ENCODE measurements around the gene C5orf34. TPM values are rescaled to one million over a fixed set of nuclear protein-coding genes. Genes with fewer than 3 reads are reported as not detected.

C5orf34 gene
- total RNA-seq (2012; rRNA removed), result 6.1 and 7.2 TPM in 2 replicates
- polyA plus RNA-seq (2012; rRNA removed), result 3.3 TPM in 2 replicates
- 0.22 and 0.37 TPM in 2 replicates for polyA plus RNA-seq (2012; cell fraction: cytosol; rRNA removed)
- polyA plus RNA-seq (2012; cell fraction: nucleus; rRNA removed; ENCODE audit: low replicate concordance), result 0.70 and 7.0 TPM in 2 replicates
- Bru-seq, nascent RNA, result percentile 47 among the genes with signal in this experiment
- percentile 50 among the genes with signal in this experiment for BruChase-seq, experiment 1, labeled RNA remaining after a 6-hour chase
- percentile 50 among the genes with signal in this experiment for BruChase-seq, experiment 2, labeled RNA remaining after a 2-hour chase
- long read RNA-seq, transcript C5orf34-201 (13 exons, 2,507 nt), result major isoform, 5 of 8 reads
- long read RNA-seq, partial matches to known transcripts, result 0 of 8 reads
- long read RNA-seq, other reads (novel, unspliced or antisense), result 3 of 8 reads

- peak within 1 kb of the TSS; percentile 91 for H3K4me2 ChIP-seq (ENCODE audit: low read depth, low read length)
- ChIA-PET POLR2A (ENCODE audit: unreplicated experiment) (no interaction called here), CTCF (no interaction called here)
- peak within 1 kb of the TSS; percentile 86 to 99 for H4K8ac ChIP-seq (ENCODE audit: low read depth in 2 of 2, low read length in 2 of 2)
- no peaks in the 10 kb centered on the region for H3K27me3 ChIP-seq (ENCODE audit: control insufficient read depth, insufficient read depth, low read length)
- intact Hi-C loops (cut with micrococcal nuclease), result loop anchor here (2.0 to 5.0 kb wide), 2 partner anchors 30 to 563 kb away; no protein-coding TSS in a partner anchor
- H4K20me1 ChIP-seq (ENCODE audit: insufficient read depth, low read length), result no peaks in the 10 kb centered on the region; the same call in 1 of the 2 replicates
- TF ChIP-seq MAZ (IDR thresholded peaks at IDR 0.05; ENCODE audit: borderline replicate concordance, low read depth, low read length) (peak; percentile 22; the same call in 1 of the 2 replicates), POLR2A (IDR thresholded peaks at IDR 0.05; ENCODE audit: low read depth, low read length) (peak; percentile 86), CTCF (conservative IDR thresholded peaks at IDR 0.05; ENCODE audit: low read depth, low read length) (no peak), FOS (IDR thresholded peaks at IDR 0.05; ENCODE audit: low read depth, low read length) (no peak), MXI1 (IDR thresholded peaks at IDR 0.05; ENCODE audit: borderline replicate concordance, low read depth, low read length) (peak; percentile 81)
- H3K14ac ChIP-seq (replicated peaks; ENCODE audit: low read depth, low read length), result peak within 1 kb of the TSS; percentile 97
- peak within 1 kb of the TSS; percentile 94 for H3K18ac ChIP-seq (ENCODE audit: low read depth, low read length)
- H2AK9ac ChIP-seq (replicated peaks; ENCODE audit: low read depth, low read length, poor library complexity), result peak within 1 kb of the TSS; percentile 85
- H3K79me1 ChIP-seq (ENCODE audit: low read depth in 1 of 2, low read length in 2 of 2), result peaks cover 12 to 20% of the 10 kb centered on the region in 2 experiments
- H3K4ac ChIP-seq (ENCODE audit: low read depth, low read length), result peak within 1 kb of the TSS; percentile 92
- H3K27ac ChIP-seq (ENCODE audit: insufficient read depth, low read length), result peak within 1 kb of the TSS; percentile 78
- H2AK5ac ChIP-seq (ENCODE audit: low read depth, low read length), result peak within 1 kb of the TSS; percentile 6; the same call in 1 of the 2 replicates
- no peaks in the 10 kb centered on the region for H3K36me3 ChIP-seq (ENCODE audit: control insufficient read depth, insufficient read depth, low read length)
- WGBS, 2 experiments (ENCODE audit: extremely low coverage in 2 of 2, insufficient read length in 1 of 2), result no CpG with 5 or more reads among the region's 35 CpGs
- H3K23ac ChIP-seq (ENCODE audit: low read depth, low read length), result peak within 1 kb of the TSS; percentile 96
- H3K9me3 ChIP-seq (ENCODE audit: control insufficient read depth, insufficient read depth, low read length), result no peaks in the 10 kb centered on the region
- H2BK15ac ChIP-seq (ENCODE audit: low read depth, low read length), result peak within 1 kb of the TSS; percentile 13; the same call in 1 of the 3 replicates
- dilution Hi-C loops (cut with HindIII; ENCODE audit: low sequenced_read_pairs, unreplicated experiment), result no loop called here
- H2AFZ ChIP-seq (replicated peaks; ENCODE audit: low read length, poor library complexity), result peak within 1 kb of the TSS; percentile 93
- peak within 1 kb of the TSS; percentile 95 for H4K5ac ChIP-seq (ENCODE audit: low read depth, low read length)
- no peaks in the 10 kb centered on the region for H3K4me1 ChIP-seq (ENCODE audit: control insufficient read depth, insufficient read depth, low read length)
- in situ Hi-C loops (cut with MboI; ENCODE audit: low sequenced_read_pairs), result no loop called here
- H2BK20ac ChIP-seq (ENCODE audit: low read depth, low read length), result no peak within 1 kb of the TSS
- H2BK5ac ChIP-seq (ENCODE audit: low read depth, low read length, poor library complexity, severe bottlenecking), result peak within 1 kb of the TSS; percentile 96
- H4K91ac ChIP-seq (ENCODE audit: insufficient read depth, low read depth, low read length), result peak within 1 kb of the TSS; percentile 88
- peak within 1 kb of the TSS; percentile 85 for H3K9ac ChIP-seq (ENCODE audit: low read depth, low read length)
- BruUV-seq (replicated peaks), result no TSS peak
- H3K9me1 ChIP-seq (ENCODE audit: insufficient read depth, low read length), result no peaks in the 10 kb centered on the region
- H2BK120ac ChIP-seq (ENCODE audit: low read depth, low read length), result peak within 1 kb of the TSS; percentile 53; the same call in 1 of the 2 replicates
- H3K4me3 ChIP-seq (ENCODE audit: insufficient read depth, low read depth, low read length), result peak within 1 kb of the TSS; percentile 67
- DNase-seq (peak; percentile 94), ATAC-seq (ENCODE audit: low read depth) (peak; percentile 97)
- peak within 1 kb of the TSS; percentile 97 for H3K56ac ChIP-seq (ENCODE audit: extremely low read depth, insufficient read depth, low read length)
Measured at GRCh38 chr5:43514816-43515677, at the start of gene C5orf34. TSS of gene C5orf34 (minus strand) at chr5:43515148. CDS start at chr5:43509339, 5,809 bp downstream.

Data from IMR-90 (cell line).